ENCODE measurements around the gene MACO1. TPM values are rescaled to one million over a fixed set of nuclear protein-coding genes. Genes with fewer than 3 reads are reported as not detected.

Gene MACO1
- total and polyA plus RNA-seq, 2 of the 13 experiments (the other 11 are each of a cell fraction or from before 2014, with no cell fraction given) = 9.7 to 17.0 TPM

DNA sequence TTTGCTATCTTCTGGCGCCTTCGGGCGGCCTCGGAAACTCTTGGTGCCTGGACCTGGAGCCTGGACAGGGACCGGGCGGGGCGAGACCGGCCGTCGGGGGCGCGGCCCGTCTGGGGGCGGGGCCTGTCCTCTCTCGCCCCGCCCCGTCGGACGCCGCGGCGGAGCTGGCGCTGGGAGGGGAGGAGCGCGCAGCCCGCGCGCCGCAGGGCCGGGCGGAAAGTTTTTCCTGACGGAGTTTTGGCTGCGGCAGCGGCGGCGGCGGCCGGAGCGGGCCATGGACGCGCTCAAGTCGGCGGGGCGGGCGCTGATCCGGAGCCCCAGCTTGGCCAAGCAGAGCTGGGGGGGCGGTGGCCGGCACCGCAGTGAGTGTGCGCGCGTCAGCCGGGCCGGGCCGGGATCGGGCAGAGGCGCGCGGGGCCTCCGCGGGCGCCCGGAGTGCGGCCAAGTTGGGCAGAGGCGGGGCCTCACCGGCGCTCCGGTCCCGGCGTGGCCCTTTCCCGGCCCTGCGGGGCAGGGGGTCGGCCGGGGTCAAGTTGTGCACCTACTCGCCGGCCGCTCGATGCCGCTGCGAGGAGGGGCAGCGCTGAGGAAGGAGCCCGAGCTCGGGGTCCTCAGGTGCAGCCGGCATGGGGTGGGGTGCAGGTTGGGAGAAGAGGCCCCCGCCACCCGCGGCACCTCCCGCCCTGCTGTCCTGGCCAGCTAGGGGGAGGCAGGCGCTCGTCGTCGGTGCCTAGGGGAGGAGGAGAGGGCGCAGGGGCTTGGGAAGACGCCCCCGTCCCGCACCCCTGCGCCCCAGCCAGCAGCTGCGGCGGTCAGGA, 112.9 kb downstream of the MACO1 start, which contains the start of gene LDLRAP1 (continued):
- TF ChIP-seq ZFX (CRISPR knock-in tag; IDR thresholded peaks at IDR 0.05; ENCODE audit: low read depth) (peak; percentile 83), ZKSCAN5 (CRISPR knock-in tag; IDR thresholded peaks at IDR 0.05) (no peak), EZH2 (conservative IDR thresholded peaks at IDR 0.05; ENCODE audit: low read depth, low read length) (no peak), ZNF737 (CRISPR knock-in tag; IDR thresholded peaks at IDR 0.05; ENCODE audit: borderline replicate concordance) (no peak), ONECUT2 (CRISPR knock-in tag; IDR thresholded peaks at IDR 0.05) (no peak), ZNF354B (CRISPR knock-in tag; IDR thresholded peaks at IDR 0.05) (no peak), ZNF761 (CRISPR knock-in tag; conservative IDR thresholded peaks at IDR 0.05) (no peak), KDM5A (IDR thresholded peaks at IDR 0.05; ENCODE audit: borderline replicate concordance, low read length) (no peak; the same call in 1 of the 2 replicates), MEIS1 (CRISPR knock-in tag; IDR thresholded peaks at IDR 0.05; ENCODE audit: borderline replicate concordance) (no peak), FOXK2 (IDR thresholded peaks at IDR 0.05) (no peak), YEATS4 (CRISPR knock-in tag; IDR thresholded peaks at IDR 0.05; ENCODE audit: borderline replicate concordance) (peak; percentile 60; the same call in 1 of the 2 replicates), ZNF333 (CRISPR knock-in tag; IDR thresholded peaks at IDR 0.05; ENCODE audit: borderline replicate concordance) (no peak; the same call in 1 of the 2 replicates), YY1 (IDR thresholded peaks at IDR 0.05; ENCODE audit: insufficient read depth, insufficient replicate concordance, low read depth, low read length) (peak; percentile 33), TP53 (CRISPR knock-in tag; conservative IDR thresholded peaks at IDR 0.05) (no peak), ZNF83 (CRISPR knock-in tag; IDR thresholded peaks at IDR 0.05; ENCODE audit: borderline replicate concordance) (no peak), RXRA (CRISPR knock-in tag; IDR thresholded peaks at IDR 0.05) (no peak; the same call in 1 of the 2 replicates), TGIF2 (CRISPR knock-in tag; IDR thresholded peaks at IDR 0.05) (no peak), ZNF547 (CRISPR knock-in tag; IDR thresholded peaks at IDR 0.05) (peak; percentile 30; the same call in 1 of the 2 replicates), ZMAT3 (CRISPR knock-in tag; conservative IDR thresholded peaks at IDR 0.05) (peak; percentile 39; the same call in 1 of the 2 replicates), NCOA1 (CRISPR knock-in tag; IDR thresholded peaks at IDR 0.05) (no peak), POLR2AphosphoS5 (IDR thresholded peaks at IDR 0.05; ENCODE audit: low read depth, low read length) (peak; percentile 39)
- TF ChIP-seq, protein P1, sequence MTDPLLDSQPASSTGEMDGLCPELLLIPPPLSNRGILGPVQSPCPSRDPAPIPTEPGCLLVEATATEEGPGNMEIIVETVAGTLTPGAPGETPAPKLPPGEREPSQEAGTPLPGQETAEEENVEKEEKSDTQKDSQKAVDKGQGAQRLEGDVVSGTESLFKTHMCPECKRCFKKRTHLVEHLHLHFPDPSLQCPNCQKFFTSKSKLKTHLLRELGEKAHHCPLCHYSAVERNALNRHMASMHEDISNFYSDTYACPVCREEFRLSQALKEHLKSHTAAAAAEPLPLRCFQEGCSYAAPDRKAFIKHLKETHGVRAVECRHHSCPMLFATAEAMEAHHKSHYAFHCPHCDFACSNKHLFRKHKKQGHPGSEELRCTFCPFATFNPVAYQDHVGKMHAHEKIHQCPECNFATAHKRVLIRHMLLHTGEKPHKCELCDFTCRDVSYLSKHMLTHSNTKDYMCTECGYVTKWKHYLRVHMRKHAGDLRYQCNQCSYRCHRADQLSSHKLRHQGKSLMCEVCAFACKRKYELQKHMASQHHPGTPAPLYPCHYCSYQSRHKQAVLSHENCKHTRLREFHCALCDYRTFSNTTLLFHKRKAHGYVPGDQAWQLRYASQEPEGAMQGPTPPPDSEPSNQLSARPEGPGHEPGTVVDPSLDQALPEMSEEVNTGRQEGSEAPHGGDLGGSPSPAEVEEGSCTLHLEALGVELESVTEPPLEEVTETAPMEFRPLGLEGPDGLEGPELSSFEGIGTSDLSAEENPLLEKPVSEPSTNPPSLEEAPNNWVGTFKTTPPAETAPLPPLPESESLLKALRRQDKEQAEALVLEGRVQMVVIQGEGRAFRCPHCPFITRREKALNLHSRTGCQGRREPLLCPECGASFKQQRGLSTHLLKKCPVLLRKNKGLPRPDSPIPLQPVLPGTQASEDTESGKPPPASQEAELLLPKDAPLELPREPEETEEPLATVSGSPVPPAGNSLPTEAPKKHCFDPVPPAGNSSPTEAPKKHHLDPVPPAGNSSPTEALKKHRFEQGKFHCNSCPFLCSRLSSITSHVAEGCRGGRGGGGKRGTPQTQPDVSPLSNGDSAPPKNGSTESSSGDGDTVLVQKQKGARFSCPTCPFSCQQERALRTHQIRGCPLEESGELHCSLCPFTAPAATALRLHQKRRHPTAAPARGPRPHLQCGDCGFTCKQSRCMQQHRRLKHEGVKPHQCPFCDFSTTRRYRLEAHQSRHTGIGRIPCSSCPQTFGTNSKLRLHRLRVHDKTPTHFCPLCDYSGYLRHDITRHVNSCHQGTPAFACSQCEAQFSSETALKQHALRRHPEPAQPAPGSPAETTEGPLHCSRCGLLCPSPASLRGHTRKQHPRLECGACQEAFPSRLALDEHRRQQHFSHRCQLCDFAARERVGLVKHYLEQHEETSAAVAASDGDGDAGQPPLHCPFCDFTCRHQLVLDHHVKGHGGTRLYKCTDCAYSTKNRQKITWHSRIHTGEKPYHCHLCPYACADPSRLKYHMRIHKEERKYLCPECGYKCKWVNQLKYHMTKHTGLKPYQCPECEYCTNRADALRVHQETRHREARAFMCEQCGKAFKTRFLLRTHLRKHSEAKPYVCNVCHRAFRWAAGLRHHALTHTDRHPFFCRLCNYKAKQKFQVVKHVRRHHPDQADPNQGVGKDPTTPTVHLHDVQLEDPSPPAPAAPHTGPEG (CRISPR knock-in tag; IDR thresholded peaks at IDR 0.05) = peak; percentile 12; the same call in 1 of the 2 replicates
- TF ChIP-seq, protein P2, sequence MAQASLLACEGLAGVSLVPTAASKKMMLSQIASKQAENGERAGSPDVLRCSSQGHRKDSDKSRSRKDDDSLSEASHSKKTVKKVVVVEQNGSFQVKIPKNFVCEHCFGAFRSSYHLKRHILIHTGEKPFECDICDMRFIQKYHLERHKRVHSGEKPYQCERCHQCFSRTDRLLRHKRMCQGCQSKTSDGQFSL (CRISPR knock-in tag; IDR thresholded peaks at IDR 0.05) = peak; percentile 63; the same call in 1 of the 2 replicates
- TF ChIP-seq, protein P3, sequence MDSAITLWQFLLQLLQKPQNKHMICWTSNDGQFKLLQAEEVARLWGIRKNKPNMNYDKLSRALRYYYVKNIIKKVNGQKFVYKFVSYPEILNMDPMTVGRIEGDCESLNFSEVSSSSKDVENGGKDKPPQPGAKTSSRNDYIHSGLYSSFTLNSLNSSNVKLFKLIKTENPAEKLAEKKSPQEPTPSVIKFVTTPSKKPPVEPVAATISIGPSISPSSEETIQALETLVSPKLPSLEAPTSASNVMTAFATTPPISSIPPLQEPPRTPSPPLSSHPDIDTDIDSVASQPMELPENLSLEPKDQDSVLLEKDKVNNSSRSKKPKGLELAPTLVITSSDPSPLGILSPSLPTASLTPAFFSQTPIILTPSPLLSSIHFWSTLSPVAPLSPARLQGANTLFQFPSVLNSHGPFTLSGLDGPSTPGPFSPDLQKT (CRISPR knock-in tag; IDR thresholded peaks at IDR 0.05; ENCODE audit: borderline replicate concordance) = no peak

All from HepG2 (cell line).